NCI-H524 (cell line): ENCODE data around the gene TRIML2.
"Not testable (repeated sequence)": the region's sequence is repeated elsewhere in the genome, so short reads cannot be mapped to it uniquely, and the experiment has no call there.

Experiments used
- DNase-seq, 2 experiments: peaks; one replicate each; lab custom pipeline; 2025; lab: John Stamatoyannopoulos, UW

The TRIML2 gene

GRCh38 chr4:188107931-188108843, 1.2 kb downstream of the TRIML2 start:
- no peak for DNase-seq

- no peak for DNase-seq
Observed at GRCh38 chr4:188106454-188106853, 2.9 kb downstream of the TRIML2 start.

- no peak for DNase-seq
Observed at GRCh38 chr4:188092824-188093223, 16.6 kb downstream of the TRIML2 start.

GRCh38 chr4:188086858-188087257, 22.5 kb downstream of the TRIML2 start:
- no peak for DNase-seq

GRCh38 chr4:188082796-188083195, 26.6 kb downstream of the TRIML2 start:
- no peak for DNase-seq

- no peak for DNase-seq
Observed at GRCh38 chr4:188078116-188078515, 31.3 kb downstream of the TRIML2 start.

GRCh38 chr4:188076169-188076568, 33.2 kb downstream of the TRIML2 start:
- DNase-seq = no peak

GRCh38 chr4:188061083-188061482, 48.3 kb downstream of the TRIML2 start:
- no peak for DNase-seq

GRCh38 chr4:188053302-188053701, 56.1 kb downstream of the TRIML2 start:
- peak; percentile 4 to 39 for DNase-seq

GRCh38 chr4:188046657-188047056, 62.7 kb downstream of the TRIML2 start:
- DNase-seq = no peak

GRCh38 chr4:188045461-188045860, 63.9 kb downstream of the TRIML2 start:
- DNase-seq = not testable (repeated sequence)

- DNase-seq = peak in 1 of 2 experiments; percentile 4
Observed at GRCh38 chr4:188043154-188043553, 66.2 kb downstream of the TRIML2 start.

GRCh38 chr4:188042191-188042590, 67.2 kb downstream of the TRIML2 start:
- DNase-seq = no peak

- DNase-seq = no peak
Observed at GRCh38 chr4:188041721-188042120, 67.7 kb downstream of the TRIML2 start.
